Uterus (tissue), 4 donors: ENCODE data around the gene DTX4. TPM values are rescaled to one million over a fixed set of nuclear protein-coding genes. Genes with fewer than 3 reads are reported as not detected.

Experiments used
- DNase-seq, 2 donors: peaks; one replicate each; pipeline ENCODE4 v3.0.0-alpha.2; 2019 to 2020
- H3K27ac ChIP-seq, 2 donors: fragments of 200-600 bp; sonication (generic); 1 replicate in 1 of 2; 2 replicates in 1 of 2; pipeline ENCODE4 v1.5.1; 2016 to 2018
- H3K27me3 ChIP-seq, 2 donors: fragments of 200-600 bp; sonication (generic); one replicate each; pipeline ENCODE4 v1.5.1; 2018 to 2019; ENCODE audit warnings: control low read depth in 1 of 2
- H3K36me3 ChIP-seq, 2 donors: fragments of 200-600 bp; sonication (generic); one replicate each; pipeline ENCODE4 v1.5.1; 2019; ENCODE audit warnings: control low read depth in 1 of 2
- H3K4me1 ChIP-seq, 2 donors: fragments of 200-600 bp; sonication (generic); one replicate each; pipeline ENCODE4 v1.5.1; 2018 to 2019; ENCODE audit warnings: control low read depth in 1 of 2
- H3K4me3 ChIP-seq, 2 donors: fragments of 200-600 bp; sonication (generic); 1 replicate in 1 of 2; 2 replicates in 1 of 2; pipeline ENCODE4 v1.5.1; 2018 to 2019; ENCODE audit warnings: mild to moderate bottlenecking in 1 of 2
- H3K9me3 ChIP-seq, 2 donors: fragments of 200-600 bp; sonication (generic); one replicate each; pipeline ENCODE4 v1.5.1; 2019; ENCODE audit warnings: control low read depth in 1 of 2
- CTCF ChIP-seq, 4 experiments: fragments of 200-600 bp in 2 of 4; fragments of 450-650 bp in 2 of 4; sonication (generic) in 2 of 4; IDR thresholded peaks; one replicate each; pipeline ENCODE4 v1.5.1; 2016 to 2019; ENCODE audit warnings: antibody characterized with exemption in 4 of 4, mild to moderate bottlenecking in 2 of 4, moderate library complexity in 1 of 4
- POLR2A ChIP-seq, 2 donors: fragments of 450-650 bp; IDR thresholded peaks; one replicate each; pipeline ENCODE4 v1.6.1; 2016; ENCODE audit warnings: antibody characterized with exemption in 2 of 2, mild to moderate bottlenecking in 1 of 2, moderate library complexity in 1 of 2
- intact Hi-C: fragments of 100-400 bp; cut with DNase I; formaldehyde crosslinking; loops from one replicate; pipeline ENCODE4 v1.15.1; 2023; ENCODE audit warnings: low total_unique reads
- total RNA-seq, 4 donors: library from RNA; depleted of rRNA in 3 of 4; stranded (reverse); fragments of >200 nt in 3 of 4; gene quantifications; one replicate each; pipeline versions ENCODE4 v1.1.0 to v1.2.4, GENCODE V29; 2014 to 2023
- donor health status: DM: yes; HTN: yes; CAD: no.

Gene DTX4
- total RNA-seq, 4 donors from 2014 or later = 3.2 to 17.8 (median 9.2) TPM

GRCh38 chr11:59223177-59223576 is 51.2 kb downstream of the DTX4 start:
- Histone ChIP-seq H3K36me3 (no peaks in the 10 kb centered on the region), H3K27ac (no peak overlapping the region), H3K4me1 (no peaks in the 10 kb centered on the region), H3K9me3 (no peaks in the 10 kb centered on the region), H3K4me3 (no peak overlapping the region), H3K27me3 (no peaks in the 10 kb centered on the region)
- intact Hi-C loops = no loop called here
- no peak for DNase-seq
- TF ChIP-seq POLR2A (IDR thresholded peaks at IDR 0.05) (no peak), CTCF (IDR thresholded peaks at IDR 0.05) (no peak)

- no peak for DNase-seq
- Histone ChIP-seq H3K9me3 (no peaks in the 10 kb centered on the region), H3K4me1 (no peaks in the 10 kb centered on the region), H3K4me3 (no peak overlapping the region), H3K27ac (peak overlapping the region; percentile 11 to 41), H3K36me3 (no peaks in the 10 kb centered on the region), H3K27me3 (no peaks in the 10 kb centered on the region)
- TF ChIP-seq CTCF (IDR thresholded peaks at IDR 0.05) = no peak
- no peak for TF ChIP-seq POLR2A (IDR thresholded peaks at IDR 0.05)
- intact Hi-C loops = no loop called here
Observed at GRCh38 chr11:59223611-59224010, 51.7 kb downstream of the DTX4 start.

- peak overlapping the region; percentile 27 to 41 for H3K27ac ChIP-seq
- no peaks in the 10 kb centered on the region for H3K9me3 ChIP-seq
- intact Hi-C loops = no loop called here
- TF ChIP-seq CTCF (IDR thresholded peaks at IDR 0.05) = no peak
- no peak for TF ChIP-seq POLR2A (IDR thresholded peaks at IDR 0.05)
- DNase-seq = peak in 1 of 2 donors; percentile 34
- no peaks in the 10 kb centered on the region for H3K27me3 ChIP-seq
- no peaks in the 10 kb centered on the region for H3K36me3 ChIP-seq
- no peaks in the 10 kb centered on the region for H3K4me1 ChIP-seq
- no peak overlapping the region for H3K4me3 ChIP-seq
Observed at GRCh38 chr11:59224351-59224928, 52.5 kb downstream of the DTX4 start.

GRCh38 chr11:59225017-59225416 is 53.1 kb downstream of the DTX4 start:
- intact Hi-C loops = no loop called here
- H3K27ac ChIP-seq = peak overlapping the region in 1 of 2 donors; percentile 27
- no peaks in the 10 kb centered on the region for H3K4me1 ChIP-seq
- no peak for DNase-seq
- H3K27me3 ChIP-seq = no peaks in the 10 kb centered on the region
- TF ChIP-seq CTCF (IDR thresholded peaks at IDR 0.05) (no peak), POLR2A (IDR thresholded peaks at IDR 0.05) (no peak)
- no peak overlapping the region for H3K4me3 ChIP-seq
- no peaks in the 10 kb centered on the region for H3K9me3 ChIP-seq
- no peaks in the 10 kb centered on the region for H3K36me3 ChIP-seq

- no peaks in the 10 kb centered on the region for H3K27me3 ChIP-seq
- H3K4me1 ChIP-seq = no peaks in the 10 kb centered on the region
- no peak overlapping the region for H3K4me3 ChIP-seq
- no peak for DNase-seq
- intact Hi-C loops = no loop called here
- peak overlapping the region in 1 of 2 donors; percentile 7 for H3K27ac ChIP-seq
- TF ChIP-seq CTCF (IDR thresholded peaks at IDR 0.05) (no peak), POLR2A (IDR thresholded peaks at IDR 0.05) (no peak)
- H3K36me3 ChIP-seq = no peaks in the 10 kb centered on the region
- no peaks in the 10 kb centered on the region for H3K9me3 ChIP-seq
Observed at GRCh38 chr11:59226396-59226795, 54.5 kb downstream of the DTX4 start.
